ENCODE results near the gene LAPTM4A.

GRCh38 chr2:20064841-20065240 lies 13.4 kb upstream of the LAPTM4A start:
- no peak for TF ChIP-seq CTCF (IDR thresholded peaks at IDR 0.05; ENCODE audit: low read length)
- no peak for TF ChIP-seq EZH2 (IDR thresholded peaks at IDR 0.05; ENCODE audit: borderline replicate concordance, low read length)
